HG03159 (cell line): ENCODE data around the gene GARIN3.

Source experiments
- ATAC-seq: cut with Tn5 transposase; IDR thresholded peaks from one replicate; pipeline ENCODE4 v1.9.1; 2021; ENCODE audit warnings: mild to moderate bottlenecking, moderate library complexity; ENCODE audit not compliant: unreplicated experiment

The GARIN3 gene

DNA sequence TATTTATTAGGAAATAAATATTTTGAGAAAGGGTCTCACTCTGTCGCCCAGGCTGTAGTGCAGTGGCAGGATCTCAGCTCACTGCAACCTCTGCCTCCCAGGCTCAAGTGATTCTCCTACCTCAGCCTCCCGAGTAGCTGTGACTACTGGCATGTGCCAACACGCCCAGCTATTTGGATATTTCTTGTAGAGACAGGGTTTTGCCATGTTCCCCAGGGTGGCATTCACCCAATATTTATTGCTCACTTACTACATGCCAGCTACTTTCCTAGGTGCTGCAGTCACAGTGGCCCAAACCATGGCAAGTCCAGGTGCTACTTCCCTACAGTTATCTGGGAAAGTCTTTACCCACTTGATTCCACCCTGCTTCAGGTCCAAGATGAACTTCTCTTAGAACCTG is 15.1 kb downstream of the GARIN3 start:
- no peak for ATAC-seq

DNA sequence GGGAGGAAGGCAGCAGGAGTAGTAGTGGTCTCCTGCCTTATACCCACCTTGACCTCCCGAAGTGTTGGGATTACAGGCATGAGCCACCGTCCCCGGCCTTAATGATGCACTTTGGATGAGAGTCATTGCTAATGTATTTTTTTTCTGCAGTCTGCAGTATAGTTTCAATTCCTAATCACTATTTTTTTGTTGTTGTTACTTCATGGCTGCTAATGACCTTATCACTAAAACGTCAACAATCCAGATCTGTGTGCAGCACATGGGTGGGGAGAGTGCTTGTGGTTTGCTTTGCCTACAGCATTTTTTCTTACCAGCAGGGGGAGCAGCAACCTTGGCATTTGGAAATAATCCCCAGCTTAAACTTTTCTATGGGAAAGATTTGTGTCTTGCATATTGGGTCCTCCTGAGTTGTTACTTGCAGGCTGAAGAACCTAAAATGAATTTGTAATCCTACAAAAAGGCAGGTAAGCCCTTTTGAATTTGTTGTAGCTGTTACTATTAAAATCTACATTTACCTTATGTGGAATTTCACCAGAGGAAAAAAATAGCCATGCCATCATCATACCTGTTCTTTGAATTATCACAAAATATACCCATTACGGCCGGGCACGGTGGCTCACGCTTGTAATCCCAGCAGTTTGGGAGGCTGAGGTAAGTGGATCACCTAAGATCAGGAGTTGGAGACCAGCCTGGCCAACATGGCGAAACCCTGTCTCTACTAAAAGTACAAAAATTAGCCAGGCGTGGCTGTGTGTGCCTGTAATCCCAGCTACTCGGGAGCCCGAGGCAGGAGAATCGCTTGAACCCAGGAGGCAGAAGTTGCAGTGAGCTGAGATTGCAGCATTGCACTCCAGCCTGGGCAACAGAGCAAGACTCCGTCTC is 17.1 kb downstream of the GARIN3 start:
- ATAC-seq = peak; percentile 78

DNA sequence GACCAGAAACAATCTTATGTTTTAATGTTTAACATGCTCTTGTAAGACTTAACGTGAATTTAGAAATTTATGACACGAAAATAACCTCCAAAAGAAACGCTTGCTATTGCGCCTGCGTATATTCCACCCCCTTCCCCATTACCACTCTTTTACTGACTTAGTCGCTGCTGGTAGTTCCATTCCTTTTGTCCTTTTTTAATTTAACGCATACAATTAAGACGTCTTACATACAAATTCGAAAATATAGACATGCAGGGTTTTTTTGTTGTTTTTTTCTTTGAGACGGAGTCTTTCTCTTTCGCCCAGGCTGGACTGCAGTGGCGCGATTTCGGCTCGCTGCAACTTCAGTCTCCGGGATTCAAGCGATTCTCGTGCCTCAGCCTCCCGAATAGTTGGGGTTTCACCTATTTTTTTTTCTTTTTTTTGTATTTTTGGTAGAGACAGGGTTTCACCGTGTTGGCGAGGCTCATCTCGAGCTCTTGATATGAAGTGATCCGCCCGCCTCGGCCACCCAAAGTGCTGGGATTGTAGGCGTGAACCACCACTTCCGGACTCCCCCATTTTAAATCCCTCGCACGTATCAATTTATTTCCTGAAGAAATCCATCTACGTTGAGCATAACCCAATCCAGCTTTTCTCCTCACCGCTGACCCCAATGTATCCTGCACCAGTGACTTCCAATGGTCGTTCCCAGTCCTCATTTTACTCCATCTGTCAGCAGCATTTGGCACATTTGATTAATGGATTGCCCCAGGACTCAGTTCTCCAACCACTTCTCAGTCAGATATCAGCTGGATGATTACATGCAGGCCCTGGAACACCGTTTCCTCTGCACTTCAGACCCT is 22.7 kb downstream of the GARIN3 start:
- peak; percentile 30 for ATAC-seq

DNA sequence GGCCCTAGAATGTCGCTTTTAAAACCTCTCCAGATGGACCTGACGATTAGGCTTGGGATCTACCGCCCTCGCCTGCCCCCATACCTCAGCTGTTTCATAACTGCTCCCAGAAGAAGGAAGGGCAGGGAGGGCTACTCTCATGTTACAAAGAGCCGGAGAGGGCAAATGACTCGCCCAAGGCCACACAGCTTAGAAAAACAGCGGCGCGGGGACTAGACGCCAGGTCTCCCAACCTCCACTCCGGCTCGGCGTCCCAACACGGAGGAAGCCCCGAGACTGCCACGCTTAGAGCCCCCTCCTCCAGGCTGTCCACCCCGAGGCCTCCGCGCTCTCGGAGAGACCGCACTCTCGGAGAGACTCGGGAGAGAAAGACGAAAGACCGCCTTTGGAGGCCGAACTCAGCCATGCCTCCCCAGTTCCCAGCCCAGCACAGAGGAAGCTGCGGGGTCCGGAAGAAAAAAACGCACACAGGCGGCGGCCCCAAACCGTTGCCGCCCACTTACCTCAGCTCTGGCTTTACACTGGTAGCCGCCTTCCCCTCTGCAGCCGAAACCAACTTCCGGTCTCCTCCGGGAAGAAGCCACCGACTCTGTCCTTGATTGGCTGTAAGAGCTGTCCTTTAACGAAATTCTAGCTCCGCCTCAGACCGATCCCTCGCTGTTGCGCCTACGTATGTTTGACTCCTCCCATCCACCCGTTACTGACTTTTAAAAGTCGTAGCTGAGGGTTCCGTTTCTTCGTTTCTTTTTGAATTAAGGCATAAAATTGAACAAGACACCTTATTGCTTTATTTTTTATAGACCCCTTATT is 23.5 kb downstream of the GARIN3 start, which contains the start of gene MED7:
Gene MED7 (minus strand): TSS at position 549 of the 810 bp plus-strand sequence. CDS start 3,434 bp downstream, outside the sequence.
- ATAC-seq = peak; percentile 100

DNA sequence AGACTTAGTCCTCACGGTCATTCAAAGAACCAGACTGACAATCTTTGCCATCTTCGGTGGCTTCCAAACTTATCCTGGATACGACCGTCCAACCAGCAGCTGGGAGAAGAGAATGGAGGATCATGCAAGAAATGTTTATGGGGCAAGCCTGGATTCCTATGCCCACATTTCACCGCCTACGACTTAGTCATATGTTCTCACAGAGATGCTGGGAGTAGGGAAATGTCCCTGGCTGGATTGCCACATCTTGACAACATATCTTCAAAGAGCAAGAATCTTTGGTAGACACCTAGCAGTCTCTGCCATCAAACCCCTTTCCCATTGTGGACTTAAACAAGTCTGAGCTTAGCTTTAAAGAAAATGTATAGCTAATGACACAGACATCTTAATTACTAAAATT is 28.4 kb downstream of the GARIN3 start:
- ATAC-seq = no peak

DNA sequence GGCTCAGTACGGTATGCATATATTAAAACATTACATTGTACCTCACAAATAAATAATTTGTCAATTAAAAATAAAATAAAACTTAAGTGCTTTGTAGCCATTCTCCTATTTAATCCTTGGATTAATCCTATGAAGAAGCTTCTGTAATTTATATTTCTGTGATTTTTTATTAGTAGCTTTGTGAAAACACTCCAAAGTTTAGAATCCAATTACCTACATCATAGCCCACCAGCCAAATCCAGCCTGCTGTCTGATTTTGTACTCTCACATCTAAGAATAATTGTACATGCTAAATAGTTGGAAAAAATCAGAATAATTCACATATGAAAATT is 33.8 kb downstream of the GARIN3 start:
- no peak for ATAC-seq

DNA sequence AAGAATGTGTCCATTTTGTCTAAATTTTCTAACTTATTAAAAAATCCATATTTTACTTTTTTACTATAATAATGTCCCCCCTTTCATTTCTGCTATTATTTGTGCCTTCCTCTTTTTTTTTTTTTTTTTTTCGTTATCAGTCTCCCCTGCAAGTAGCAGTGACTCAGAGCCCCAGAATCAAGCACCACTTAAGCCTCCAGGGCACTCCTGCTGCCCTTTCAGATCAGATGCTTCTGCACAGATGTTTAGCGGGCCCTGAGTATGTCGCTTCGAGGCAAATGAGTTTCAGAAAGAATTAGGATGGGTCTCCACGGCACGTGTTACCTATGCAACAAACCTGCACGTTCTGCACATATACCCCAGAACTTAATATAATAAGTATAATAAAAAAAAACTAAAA is 35.1 kb downstream of the GARIN3 start:
- no peak for ATAC-seq

DNA sequence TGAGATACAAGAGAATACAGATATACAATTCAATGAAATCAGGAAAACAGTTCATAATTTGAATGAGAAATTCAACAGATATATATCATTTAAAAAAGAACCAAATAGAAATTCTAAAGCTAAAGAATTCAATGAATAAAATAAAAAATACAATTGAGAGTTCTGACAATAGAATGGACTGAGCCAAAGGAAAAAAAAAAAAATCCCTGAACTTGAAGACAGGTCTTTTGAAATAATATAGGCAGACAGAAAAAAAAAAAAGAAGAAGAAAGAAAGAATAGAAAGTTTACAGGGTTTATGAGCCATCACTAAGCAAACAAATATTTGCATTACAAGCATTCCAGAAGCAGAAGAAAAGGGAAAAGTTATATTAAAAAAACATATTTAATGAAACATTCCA is 44.4 kb downstream of the GARIN3 start:
- ATAC-seq = no peak

DNA sequence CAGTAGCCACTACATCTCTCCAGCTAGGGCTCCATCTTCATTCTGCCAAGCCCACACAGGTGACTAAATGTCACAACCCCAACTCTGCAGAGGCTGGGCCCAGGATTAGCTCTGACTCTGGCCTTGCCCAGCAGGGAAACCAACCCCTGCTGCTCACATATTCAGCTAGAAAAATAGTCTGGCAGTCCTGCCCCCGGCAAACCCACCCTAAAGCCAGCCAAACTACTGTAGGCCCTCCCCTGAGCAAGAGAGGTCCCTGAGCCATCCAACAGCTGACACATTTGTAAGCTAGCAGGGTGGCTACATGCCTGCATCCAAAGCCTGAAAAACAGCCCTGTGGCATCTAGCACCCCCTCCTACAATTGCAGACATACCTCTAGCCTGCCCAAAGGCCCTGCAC is 46.0 kb downstream of the GARIN3 start:
- ATAC-seq = no peak

DNA sequence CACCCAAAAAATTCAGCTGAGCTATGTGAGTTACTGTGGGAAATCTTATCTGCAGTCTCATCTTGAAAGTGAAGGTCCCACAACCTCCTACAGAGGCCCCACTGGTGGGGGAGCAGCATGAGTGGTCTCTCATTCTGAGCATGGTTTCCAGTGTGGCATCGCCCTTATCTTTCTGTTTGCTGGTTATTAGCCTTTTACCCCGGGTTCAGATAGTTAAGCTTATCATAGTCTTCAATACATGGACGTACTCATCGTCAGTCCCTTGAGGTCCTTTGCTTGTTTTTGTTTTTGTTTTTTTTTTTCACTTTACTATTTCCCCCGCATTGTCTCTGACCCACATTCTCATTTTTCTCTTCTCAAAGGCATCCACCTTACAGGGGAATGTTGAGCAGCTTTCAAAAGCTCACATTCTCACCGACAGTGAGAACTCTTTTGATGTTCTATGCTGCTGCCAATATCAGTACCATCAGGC is 49.5 kb downstream of the GARIN3 start:
- peak; percentile 58 for ATAC-seq

DNA sequence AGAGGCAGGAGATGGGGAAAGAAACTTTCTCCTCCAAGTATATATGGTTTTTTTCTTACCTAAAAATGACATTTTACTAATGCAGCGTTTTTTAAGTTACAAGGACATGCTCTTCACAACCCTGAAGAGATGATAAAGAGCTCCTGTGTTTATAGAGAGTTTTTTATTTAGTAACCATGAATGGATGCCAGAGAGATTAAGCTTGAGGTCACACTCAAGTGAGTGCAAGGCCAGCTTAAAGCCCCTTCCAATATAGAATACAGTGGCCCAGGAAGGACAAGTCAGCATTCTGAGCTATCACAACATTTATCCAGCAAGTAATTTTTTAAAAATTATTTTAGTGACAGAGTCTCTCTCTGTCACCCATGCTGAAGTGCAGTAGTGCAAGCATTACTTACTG is 50.6 kb downstream of the GARIN3 start:
- ATAC-seq = no peak

DNA sequence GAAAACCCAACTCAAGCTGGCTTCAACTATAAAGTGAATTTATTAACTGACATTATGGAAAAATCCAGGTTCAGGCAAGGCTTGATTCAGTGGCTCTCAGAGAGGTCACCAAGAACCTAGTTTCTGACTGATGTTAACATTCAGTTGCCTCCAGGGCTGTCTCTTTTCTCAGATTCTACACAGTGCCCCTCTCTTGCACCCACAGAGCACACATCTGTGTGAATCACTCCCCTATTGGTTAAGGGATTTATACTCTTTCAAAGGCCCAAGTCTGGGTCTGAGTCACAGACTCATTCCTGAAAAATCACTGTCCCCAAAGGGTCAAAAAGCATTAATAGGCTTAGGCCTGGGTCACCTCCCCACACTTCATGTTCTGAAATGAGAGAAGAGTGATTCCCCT is 51.1 kb downstream of the GARIN3 start:
- ATAC-seq = no peak

DNA sequence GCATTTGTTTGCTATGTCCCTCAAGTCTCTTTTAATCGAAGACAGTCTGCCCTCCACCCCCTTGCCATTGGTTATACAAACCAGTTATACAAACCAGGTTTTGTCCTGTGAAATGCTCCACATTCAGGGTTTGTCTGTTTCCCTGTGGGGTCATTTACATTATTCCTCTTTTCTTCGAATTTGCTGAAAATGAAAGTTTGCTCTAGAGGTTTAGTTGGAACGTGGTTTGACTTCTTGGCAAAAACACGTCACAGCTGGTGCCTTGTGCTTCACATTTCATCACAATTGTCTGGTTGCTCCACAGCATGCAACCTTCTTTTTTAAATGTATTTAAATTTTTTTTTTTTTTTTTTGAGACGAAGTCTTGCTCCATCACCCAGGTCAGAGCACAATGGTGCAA is 53.1 kb downstream of the GARIN3 start:
- no peak for ATAC-seq
